Islet of Langerhans (tissue), 1 donor: ENCODE data around the gene DSCAML1.
"Not testable (repeated sequence)": the region's sequence is repeated elsewhere in the genome, so short reads cannot be mapped to it uniquely, and the experiment has no call there.

ENCODE experiments used
- FAIRE-seq: peaks from one replicate; lab custom pipeline; 2011; peaks lifted over from hg19 to GRCh38; lab: Jason Lieb, UNC

Gene DSCAML1

DNA sequence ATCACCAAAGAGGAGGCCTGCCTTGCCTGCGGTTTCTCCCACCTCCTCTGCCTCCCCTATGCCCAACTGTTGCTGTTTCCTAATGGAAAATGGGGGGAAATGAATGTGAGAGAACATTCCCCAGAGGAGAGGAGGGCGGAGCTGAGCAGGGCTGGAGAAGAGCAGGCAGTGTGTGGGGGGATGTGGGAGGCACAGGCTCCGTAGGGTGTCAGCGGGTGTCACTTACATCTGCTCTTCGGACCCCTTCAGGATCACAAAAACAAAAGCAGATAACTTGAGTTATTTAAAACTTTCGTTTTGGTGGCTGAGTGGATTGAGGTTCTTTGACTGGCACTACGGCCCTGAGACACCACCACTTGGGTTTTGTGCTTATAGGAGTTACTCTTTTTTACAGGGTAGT lies 375.5 kb downstream of the DSCAML1 start:
- FAIRE-seq = no peak

DNA sequence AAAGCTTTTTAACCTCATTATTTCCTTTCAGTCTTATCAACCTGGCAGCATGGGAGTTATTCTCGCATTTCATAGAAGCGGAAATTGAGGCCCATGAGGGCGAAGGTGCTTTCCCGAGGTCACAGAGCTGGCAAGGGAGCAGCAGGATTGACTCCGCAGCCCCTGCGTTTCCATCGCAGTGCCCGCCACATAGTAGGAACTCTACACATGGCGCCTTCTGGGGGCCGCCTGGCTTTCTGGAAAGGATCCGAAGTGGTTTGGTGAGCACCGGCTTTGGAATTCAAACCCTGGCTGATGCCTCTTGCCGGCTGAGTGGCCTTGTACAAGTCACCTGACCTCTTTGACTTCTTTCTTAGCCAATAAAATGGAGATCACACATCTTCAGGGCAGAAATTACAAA lies 376.0 kb downstream of the DSCAML1 start:
- no peak for FAIRE-seq

DNA sequence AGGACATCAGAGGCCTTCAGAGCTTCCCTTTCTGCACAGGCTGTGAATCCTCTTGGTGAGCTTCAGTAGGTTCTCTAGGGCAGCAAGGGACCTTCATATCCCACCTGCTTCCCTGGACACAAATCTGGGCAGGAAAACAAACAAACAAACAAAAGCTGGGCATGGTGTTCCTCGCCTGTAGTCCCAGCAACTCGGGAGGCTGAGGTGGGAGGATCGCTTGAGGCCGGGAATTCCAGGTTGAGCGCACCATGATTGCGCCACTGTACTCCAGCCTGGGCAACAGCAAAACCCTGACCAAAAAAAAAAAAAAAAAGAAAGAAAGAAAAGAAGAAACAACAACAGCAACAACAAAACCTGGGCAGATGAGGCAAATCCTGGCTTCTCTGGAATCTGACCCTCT lies 376.4 kb downstream of the DSCAML1 start:
- no peak for FAIRE-seq

DNA sequence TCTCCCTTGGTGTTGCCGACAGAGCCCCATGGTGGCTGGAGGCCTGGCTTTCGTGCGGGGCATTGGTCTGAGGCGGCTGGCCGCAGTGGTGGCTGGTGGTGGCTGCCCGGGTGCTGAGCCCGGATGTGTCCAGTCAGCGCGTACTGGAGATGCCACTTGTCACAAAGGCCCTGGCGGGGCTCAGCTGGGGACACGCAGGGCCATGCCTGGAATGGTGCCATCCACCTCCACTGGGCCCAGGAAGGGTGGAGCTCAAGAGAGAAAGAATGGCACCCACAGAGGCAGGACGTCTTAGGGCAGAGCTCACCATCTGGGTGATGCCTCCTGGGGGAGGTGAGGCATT lies 376.9 kb downstream of the DSCAML1 start:
- no peak for FAIRE-seq

DNA sequence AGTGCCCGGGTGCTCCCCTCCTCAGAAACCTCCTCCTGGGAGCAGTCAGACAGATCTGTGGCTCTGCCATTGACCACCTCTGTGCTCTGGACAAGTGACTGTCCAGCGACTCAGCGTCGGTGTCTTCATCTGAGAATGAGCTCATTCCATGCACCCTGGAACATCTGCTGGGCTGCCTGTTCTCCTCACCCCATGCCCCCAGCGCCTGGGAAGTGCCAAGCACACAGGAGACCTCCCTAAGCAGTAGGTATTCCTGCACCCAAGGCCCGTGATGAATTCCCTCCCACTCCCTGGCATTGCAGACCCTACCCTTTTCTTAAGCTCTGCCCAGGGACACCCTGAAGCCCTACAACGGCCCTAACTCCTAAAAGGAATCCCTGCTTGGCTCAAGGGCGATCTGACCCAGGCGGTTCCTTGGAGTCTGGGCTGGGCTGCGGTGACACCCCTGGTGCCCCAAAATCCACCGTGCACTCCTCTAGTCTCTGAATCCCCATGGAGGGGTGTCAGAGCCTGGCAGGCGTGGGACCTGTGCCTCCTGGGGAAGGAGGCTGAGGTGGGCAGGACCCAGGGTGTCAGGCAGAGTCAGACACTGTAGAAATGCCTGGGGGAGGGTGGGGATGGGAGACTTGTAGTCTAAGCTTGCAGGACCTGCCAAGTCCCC lies 377.4 kb downstream of the DSCAML1 start:
- FAIRE-seq = no peak

DNA sequence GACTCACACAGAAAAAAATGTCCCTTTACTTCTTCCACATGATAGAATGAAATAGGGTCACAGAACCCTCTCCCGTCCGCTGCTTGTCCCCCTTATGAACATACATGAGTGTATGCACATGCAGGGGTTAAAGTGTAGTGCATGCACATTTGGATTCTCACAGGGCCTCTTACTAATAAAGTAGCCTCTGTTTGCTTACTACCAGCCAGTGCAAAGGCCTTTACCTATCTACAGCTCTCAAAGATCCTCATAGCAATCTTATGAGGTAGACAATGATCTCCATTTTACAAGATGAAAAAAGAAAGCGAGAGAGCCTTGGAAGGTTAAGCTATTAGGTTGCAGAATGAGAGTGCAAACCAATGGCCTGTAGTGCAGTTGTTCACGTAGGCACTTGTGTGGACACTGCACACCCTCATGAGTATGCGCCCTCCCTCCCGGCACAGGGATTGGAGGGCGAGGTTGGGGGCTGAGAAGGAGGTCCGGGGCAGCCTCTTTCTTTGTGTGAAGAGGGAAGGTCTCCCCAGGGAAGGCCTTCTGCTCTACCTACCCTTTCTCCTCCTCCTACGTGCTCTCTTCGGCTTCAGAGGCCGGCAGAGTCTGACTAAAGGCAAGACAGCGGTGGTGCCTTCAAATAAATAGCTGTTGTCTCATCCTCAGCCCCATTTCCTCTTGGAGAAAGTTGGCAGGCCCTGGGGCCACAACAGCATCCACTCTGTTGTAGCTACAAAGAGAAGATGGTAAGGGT lies 378.1 kb downstream of the DSCAML1 start:
- no peak for FAIRE-seq

DNA sequence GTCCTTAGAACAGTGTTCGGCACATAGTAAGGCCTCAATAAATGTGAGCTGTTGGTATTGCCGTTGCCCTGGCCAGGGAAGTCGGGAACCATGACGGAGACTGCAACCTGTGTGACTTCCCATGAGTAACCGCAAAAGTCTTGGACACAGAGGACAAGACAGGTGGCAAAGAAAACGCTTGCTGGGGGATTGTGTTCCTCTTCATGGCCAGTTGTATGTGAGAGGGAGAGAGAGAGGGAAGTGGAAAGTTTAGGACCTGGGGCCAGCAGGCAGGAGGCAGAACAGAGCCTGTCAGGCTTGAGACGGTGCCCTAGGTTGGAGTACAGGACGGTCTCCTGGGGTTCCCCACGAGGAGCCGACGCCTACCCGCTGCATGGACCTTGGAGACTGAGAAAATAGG lies 379.2 kb downstream of the DSCAML1 start:
- FAIRE-seq = no peak

DNA sequence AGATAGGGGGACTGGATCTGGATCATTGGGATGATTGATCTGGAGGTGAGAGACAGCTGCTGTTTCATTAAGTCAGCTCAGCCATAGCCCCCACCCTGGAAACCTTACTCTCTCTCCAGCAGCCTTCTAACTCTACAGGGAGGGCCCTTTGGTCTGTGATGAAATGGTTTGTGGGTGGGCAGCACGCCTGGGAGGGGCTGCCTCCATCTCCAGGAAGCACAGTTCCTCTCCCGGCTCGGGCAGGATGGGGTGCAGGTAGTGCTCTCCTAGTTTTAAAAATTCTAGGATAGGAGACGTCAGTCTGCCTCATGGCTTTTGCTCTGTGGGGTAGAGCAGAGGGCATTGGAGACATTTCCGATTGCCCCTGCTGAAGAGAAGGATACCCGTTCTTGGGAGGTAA lies 379.7 kb downstream of the DSCAML1 start:
- no peak for FAIRE-seq

DNA sequence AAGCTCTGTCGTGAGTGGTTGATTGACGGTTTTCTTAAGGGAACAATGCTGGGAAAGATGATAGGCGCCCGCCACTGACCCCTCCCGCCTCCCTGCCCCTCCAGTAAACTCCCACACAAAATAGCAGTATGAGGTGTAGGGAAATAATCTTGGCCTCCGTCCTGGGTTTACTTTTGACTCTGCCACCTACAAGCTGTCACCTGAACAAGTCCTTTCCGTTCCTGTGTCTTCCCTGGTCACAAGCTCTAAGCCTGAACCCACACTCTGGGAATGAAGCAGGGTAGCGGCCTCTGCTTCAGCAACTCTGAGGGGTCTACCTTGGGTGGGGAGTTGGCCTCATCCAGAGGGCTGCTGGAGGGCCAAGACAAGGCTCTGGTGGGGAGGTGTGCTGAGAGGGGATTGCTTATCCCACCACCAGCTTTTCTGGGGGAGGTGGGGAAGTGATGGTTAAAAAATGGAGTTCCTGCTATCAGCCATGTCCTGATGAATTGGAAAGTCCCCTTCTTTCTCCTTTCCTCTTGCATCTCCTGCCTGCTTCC lies 381.6 kb downstream of the DSCAML1 start:
- no peak for FAIRE-seq

DNA sequence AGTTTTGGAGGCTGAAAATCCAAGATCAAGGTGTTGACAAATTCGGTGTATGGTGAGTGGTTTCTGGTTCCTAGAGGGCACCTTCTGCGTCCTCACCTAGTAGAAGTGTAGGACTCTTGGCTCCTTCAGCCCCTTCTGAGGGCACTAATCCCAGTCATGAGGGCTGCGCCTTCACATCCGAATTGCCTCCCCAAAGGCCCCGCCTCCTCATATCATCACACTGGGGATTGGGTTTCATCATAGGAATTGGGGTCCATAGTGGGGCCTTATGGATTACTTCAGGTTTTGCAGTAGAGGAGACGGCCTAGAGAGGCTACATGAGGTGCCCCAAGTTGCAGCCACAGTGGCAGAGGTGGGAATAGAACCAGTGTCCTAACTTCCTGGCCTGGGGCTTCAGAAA lies 382.3 kb downstream of the DSCAML1 start:
- FAIRE-seq = no peak

DNA sequence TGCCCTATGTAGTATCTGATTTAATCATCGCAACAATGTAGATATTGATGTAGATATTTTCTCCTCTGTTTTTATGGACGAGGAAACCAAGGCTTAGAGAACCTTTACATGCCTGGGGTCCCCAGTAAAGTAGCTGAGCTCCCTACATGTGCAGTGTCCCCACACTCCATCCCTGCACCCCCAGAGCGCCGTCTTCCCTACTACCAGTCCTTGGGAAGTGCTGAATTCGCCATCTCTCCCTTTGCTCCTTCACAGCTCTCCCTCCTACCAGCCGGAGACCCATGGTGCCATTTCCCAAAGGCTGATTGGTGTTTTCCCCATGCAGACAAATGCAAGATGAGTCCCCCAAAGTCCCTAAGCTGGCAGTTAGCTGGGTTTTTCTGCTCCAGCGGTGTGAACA lies 383.4 kb downstream of the DSCAML1 start:
- FAIRE-seq = no peak

DNA sequence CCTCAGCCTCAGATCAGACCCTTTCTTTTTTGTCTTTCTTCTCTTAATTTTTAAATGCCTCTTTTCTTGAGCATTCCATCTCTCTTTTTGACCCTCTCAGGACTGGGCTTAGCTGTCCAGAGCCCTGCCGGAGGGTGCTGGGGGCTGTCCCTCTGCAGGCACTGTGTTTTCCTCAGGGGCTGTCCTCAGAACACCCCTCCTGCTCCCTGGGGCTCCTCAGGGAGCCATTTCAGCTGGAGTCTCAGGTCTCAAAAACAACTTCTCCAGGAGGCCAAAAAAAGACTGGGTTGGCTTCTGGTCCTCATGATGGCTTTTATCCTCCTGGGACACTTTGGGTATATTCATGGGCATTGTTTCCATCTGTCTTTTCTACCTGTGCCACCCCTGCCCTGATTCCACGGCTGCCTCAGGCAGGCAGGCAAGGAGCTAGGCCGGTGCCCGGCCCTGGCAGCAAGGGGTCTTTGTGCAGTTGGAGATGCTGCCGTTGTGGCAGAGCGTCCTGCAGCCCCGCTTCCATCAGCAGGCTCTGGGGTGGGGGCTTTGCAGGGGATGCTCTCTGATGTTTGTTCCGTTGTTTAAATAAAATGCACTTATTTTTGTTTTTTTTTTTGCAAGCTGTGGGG lies 384.3 kb downstream of the DSCAML1 start:
- FAIRE-seq = no peak

DNA sequence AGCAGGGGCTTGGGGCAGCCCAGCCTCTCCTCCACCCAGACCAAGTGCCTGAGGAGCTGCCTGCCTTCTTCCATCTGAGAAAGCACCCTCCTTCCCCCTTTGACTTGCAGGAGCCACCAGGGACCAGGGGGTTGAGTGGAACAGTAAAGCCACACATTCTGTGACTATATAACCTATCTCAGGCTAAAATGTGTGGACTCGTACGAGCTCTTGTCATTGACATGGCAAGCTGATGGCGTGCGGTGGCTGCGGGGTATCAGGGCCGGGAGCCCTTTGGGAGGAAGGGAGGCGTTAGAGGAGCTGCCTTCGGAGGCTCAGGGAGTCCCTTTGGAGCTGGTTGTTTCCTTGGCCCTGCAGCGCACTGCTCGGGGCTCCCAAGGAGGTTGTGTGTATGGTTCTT lies 384.8 kb downstream of the DSCAML1 start:
- FAIRE-seq = no peak

DNA sequence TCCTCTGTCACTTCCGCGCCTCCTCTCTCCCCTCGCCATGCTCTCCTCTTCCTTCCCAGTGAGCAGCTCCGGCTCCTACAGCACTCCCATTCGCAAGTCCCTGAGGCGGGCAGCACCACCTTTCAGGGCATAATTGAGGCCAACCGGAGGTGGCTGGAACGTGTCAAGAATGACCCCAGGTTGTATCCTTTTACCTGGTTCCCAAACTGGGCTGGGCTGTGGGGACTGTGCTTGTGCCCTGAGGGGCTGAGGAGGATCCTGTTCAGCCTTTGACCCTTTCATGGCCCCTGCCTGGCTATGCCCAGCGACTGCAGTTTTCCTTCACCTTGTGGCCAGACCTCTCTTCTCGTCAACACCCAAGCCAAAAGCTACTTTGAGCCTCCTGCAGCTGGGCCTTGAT lies 385.3 kb downstream of the DSCAML1 start:
- no peak for FAIRE-seq

DNA sequence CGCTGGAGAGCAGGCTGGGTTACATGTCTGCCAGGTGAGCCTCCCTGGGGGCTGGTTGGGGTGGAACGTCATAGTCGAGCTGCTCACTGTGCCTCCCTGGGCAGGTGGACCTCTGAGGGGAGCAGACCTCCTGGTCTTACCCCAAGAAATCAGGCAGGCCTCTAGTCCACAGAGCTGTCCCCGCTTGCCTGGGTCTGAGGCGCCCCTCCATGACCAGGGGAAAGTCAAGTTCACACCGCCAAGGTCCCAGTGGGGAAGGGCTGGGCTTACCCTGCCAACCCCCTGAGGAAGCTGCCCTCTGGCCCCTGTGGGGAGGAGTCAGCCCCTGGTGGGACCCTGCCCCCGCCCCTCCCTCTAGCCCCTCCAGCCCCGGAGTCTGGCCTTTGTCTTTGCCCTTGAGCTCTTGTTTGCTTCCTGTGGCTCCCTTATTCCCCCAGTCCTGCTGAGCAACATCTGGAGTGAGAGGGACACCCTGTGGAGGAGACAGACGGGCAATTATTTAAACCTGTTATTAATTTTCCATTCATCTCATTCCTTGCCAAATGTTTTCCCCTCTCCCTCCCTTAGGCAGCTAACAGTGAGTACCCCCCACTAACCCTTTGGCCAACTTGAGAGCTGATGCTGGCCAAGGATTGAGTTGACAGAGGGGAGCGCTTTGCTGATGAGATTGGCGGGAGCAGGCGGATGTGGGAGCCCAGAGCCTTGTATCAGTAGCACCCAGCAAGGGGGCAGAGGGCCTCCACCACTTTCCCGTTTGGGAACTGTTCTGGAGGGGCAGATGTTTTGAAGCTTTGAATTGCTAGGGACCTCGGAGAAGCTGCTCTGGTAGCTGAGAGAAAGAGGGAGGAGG lies 385.9 kb downstream of the DSCAML1 start:
- no peak for FAIRE-seq

DNA sequence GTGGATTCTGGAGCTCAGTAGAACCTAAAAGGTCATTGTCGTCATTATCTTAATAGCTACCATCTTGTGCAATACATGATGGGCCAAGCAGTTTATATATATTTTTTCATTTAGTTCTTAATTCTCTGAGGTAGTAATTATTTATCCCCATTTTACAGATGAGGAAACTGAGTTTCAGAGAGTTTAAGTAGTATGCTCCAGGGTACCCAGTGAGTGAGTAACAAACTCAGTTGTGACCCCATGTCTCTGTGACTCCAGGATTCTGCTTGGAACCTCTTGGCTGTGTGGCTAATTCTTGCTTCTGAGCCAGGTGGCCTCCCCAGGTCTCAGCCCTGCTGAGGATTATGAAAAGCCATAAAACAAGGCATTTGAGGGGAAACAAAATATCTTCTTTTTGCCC lies 386.8 kb downstream of the DSCAML1 start:
- FAIRE-seq = no peak

DNA sequence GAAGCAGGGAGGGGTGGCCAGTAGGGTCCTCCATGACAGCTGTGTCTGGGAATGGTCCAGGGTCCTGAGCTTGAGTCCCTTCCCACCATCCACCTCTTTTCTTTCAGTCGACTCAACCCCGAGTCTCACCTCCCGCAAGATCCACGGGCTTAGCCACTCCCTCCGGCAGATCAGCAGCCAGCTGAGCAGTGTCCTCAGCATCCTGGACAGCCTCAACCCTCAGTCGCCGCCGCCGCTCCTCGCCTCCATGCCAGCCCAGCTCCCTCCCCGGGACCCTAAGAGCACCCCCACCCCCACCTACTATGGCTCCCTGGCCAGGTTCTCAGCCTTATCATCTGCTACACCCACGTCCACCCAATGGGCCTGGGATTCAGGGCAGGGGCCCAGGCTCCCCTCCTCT lies 387.5 kb downstream of the DSCAML1 start:
- no peak for FAIRE-seq

DNA sequence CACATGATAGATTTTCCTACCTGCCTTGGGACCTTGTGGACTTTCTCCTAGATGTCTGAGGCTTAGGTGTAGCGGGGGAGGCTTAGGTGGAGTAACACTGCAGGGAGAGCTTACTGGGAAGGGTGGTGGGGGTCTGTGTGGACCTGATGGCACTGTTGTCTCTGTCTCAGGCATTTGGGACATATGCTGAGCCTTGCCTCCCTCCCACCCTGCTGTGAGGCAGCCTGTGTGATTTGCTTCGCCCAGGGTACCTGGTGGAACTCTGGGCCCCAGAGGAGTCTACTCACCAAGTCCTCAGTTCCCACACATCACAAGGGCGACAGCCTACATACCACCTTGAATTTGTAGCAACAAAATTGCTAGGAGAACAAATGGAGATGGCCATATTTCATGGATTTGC lies 388.7 kb downstream of the DSCAML1 start:
- FAIRE-seq = no peak

DNA sequence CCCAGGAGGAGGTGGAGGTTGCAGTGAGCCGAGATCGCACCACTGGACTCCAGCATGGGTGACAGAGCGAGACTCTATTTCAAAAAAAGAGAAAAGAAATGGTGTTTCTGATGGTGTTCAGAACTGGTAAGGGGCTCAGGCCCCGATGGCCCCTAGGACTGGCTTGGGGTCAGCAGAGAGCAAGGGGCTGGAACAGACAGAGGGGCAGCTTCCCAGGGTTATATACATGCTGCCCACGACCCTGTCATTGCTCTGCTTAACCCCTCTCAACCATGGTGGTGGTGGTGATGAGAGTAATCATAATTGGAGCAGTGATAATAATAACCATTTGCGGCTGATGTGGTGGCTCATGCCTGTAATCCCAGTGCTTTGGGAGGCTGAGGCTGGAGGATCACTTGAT lies 390.0 kb downstream of the DSCAML1 start:
- no peak for FAIRE-seq

DNA sequence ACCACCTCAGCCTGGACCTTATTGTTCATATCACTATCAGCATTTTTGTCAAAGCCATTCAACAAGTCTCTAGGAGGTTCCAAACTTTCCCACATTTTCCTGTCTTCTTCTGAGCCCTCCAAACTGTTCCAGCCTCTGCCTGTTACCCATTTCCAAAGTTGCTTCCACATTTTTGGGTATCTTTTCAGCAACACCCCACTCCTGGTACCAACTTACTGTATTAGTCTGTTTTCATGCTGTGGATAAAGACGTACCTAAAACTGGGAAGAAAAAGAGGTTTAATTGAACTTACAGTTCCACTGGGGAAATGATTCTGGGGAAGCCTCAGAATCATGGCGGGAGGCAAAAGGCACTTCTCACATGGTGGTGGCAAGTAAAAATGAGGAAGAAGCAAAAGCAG lies 391.1 kb downstream of the DSCAML1 start:
- FAIRE-seq = not testable (repeated sequence)

DNA sequence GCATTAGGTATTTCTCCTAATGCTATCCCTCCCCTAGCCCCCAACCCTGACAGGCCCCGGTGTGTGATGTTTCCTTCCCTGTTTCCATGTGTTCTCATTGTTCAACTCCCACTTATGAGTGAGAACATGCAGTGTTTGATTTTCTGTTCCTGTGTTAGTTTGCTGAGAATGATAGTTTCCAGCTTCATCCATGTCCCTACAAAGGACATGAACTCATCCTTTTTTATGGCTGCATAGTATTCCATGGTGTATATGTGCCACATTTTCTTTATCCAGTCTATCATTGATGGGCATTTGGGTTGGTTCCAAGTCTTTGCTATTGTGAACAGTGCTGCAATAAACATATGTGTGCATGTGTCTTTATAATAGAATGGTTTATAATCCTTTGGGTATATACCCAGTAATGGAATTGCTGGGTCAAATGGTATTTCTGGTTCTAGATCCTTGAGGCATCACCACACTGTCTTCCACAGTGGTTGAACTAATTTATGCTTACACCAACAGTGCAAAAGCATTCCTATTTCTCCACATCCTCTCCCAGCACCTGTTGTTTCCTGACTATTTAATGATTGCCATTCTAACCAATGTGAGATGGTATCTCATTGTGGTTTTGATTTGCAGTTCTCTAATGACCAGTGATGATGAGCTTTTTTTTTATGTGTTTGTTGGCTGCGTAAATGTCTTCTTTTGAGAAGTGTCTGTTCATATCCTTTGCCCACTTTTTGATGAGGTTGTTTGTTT lies 397.7 kb downstream of the DSCAML1 start:
- not testable (repeated sequence) for FAIRE-seq

DNA sequence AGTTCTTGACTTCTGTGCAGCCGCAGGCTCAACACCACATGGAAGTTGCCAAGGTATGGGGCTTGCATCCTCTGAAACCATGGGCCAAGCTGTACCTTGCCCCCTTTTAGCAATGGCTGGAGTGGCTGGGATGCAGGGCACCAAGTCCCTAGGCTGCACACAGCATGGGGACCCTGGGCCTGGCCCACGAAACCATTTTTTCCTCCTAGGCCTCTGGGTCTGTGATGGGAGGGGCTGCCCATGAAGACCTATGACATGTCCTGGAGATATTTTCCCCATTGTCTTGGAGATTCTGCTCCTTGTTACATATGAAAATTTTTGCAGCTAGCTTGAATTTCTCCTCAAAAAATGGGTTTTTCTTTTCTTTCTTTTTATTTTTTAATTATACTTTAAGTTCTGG lies 398.4 kb downstream of the DSCAML1 start:
- not testable (repeated sequence) for FAIRE-seq
